Stimulated activated CD4-positive, alpha-beta T cell treated with anti-CD3 and anti-CD28 coated beads, Interleukin-2, amount 100 ng/mL, for 4 hours (primary cell): ENCODE results near the gene SEMA3D.

Experiments used
- DNase-seq: peaks from one replicate; pipeline ENCODE4 v3.0.0-alpha.2; 2020; ENCODE audit warnings: low read depth

Gene SEMA3D

DNA sequence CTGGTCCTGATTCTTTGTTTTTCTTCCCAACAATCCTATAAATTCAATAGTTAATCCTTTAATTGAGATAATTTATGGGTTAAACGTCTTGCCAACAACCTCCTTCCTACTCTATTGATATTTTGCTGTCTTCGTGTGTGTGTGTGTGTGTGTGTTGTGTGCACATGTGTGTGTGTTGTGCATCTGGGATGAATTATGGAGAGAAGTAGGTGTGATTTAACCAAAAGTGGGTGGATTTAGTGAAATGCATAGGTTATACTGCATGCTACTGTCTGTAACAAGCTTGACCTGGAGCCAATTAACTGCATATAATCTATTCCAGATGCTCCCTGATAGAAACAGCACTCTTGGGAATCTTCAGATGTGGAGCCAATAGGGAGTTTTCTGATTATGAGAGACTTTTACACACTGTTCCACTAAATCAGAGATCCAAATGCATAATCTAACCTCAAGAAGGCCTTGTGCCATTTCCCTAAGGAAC lies 61.2 kb downstream of the SEMA3D start:
- DNase-seq: no peak

GRCh38 chr7:85125176-85125575 lies 61.7 kb downstream of the SEMA3D start:
- DNase-seq: no peak

DNA sequence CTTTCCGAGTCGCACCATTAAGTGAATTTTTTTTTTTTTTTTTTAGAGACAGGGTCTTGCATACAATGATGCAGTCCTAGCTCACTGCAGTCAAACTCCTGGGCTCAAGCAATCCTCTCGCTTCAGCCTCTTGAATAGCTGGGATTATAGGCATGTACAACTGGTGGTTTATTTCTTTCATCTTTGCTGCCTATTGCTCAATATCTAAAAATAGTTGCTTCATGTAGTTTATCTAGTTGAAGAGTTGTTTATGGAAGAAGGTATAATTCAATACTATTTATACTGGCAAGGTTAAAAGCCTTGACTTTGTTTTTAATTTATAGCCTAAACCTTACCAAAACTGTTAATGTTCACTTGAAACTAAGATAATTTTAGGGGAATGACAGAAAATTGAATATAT lies 66.9 kb downstream of the SEMA3D start:
- no peak for DNase-seq

DNA sequence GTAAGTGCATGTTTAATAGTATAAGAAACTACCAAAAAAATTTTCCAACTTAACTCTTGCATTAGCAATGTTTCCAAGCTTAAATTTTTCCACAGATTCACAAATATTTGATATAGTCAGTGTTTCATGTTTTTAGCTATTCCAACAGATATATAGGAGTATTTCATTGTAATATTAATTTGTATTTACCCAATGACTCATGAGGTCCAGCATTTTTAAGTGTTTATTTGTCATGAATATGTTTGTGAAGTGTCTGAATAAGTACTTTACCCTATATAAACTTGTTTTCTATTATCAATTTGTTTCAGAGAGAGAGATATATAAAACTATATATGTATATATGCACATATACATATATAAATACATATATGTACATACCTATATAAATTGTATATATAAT lies 71.0 kb downstream of the SEMA3D start:
- DNase-seq: no peak

GRCh38 chr7:85115006-85115405 lies 71.8 kb downstream of the SEMA3D start:
- DNase-seq: no peak

- no peak for DNase-seq
Measured at GRCh38 chr7:85114342-85114741, 72.5 kb downstream of the SEMA3D start.

GRCh38 chr7:85111761-85112160 lies 75.1 kb downstream of the SEMA3D start:
- DNase-seq: no peak

GRCh38 chr7:85106719-85107118 lies 80.1 kb downstream of the SEMA3D start:
- DNase-seq: no peak

DNA sequence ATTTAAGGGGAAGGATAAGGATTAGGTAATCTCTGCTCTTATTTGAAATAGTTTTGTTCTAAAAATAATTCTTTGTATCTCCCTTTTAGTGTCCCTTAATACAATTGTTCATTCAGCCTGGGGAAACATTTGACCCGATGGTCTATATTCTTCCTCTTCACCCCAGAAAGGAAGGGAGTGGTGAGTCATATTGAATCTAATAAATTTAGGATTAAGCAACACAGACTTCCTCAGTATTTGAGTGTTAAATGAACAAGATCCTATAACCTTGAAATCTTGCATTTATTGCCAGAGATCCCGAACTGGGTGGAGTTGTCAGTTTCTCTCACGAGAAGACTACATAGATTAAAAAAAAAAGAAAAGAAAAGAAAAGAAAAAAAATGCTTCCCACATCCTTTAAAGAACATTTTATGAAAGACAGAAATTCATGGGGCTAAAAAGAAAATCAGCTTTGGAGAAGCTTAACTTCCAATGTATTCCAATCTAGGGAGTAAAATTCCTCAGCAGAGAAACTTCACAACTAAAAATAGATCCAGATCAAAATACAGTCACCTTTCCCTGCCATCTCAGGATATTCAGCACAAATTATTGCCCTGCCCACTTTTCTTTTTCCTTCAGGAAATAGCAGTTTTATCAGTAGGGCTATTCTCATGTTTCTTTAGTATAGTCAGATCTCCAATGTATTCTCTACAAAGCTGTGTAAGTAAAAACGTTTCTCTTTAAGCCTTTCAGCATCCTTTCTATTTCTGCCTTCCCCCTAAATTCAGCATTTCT lies 82.2 kb downstream of the SEMA3D start:
- DNase-seq: no peak

GRCh38 chr7:85103962-85104361 lies 82.9 kb downstream of the SEMA3D start:
- no peak for DNase-seq

- DNase-seq: no peak
Measured at GRCh38 chr7:85103357-85103756, 83.5 kb downstream of the SEMA3D start.

DNA sequence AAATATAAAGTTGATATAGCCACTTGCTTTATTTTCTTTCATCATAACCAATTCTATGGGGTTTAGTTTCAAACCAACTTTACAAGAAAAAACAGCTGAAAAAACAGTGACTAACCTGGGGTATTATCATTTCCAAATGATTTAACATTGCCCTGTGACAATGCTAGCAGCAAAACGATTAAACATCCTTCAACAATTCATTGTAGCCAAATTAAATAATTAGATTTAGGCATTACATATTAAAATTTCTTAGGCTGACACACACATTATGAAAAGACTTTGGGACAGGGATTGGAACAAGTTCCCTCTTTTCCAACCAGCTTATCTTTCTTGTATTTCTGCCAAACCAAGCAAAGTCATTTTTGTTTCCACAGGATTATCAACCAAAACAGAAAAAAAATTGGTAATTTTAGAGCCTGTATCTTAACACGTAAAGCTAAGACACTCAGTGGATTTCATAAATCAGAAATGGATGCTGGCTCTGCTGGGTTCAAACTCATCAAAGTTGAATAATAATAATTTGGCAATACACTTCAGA lies 84.0 kb downstream of the SEMA3D start:
- no peak for DNase-seq

DNA sequence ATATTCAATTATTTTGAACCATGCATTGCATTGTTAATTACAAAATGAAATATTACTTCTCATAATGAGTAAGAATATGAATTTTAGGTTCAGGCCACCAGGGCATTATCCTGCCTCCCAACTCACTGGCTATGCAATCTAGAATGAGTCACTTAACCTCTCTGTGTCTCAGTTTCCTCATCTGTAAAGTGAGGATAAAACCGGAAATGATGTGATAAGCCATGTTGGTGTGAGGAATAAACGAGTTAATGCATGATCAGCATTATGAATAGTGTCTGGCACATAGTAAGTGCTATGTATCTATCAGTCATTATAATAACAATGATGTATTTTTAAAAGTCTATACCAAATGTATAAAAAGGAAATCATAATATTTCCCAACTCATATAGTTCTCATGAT lies 85.5 kb downstream of the SEMA3D start:
- no peak for DNase-seq

- no peak for DNase-seq
Measured at GRCh38 chr7:85097844-85098243, 89.0 kb downstream of the SEMA3D start.

GRCh38 chr7:85095806-85096205 lies 91.0 kb downstream of the SEMA3D start:
- no peak for DNase-seq

GRCh38 chr7:85095366-85095765 lies 91.5 kb downstream of the SEMA3D start:
- DNase-seq: no peak

- no peak for DNase-seq
Measured at GRCh38 chr7:85094046-85094725, 92.7 kb downstream of the SEMA3D start.

DNA sequence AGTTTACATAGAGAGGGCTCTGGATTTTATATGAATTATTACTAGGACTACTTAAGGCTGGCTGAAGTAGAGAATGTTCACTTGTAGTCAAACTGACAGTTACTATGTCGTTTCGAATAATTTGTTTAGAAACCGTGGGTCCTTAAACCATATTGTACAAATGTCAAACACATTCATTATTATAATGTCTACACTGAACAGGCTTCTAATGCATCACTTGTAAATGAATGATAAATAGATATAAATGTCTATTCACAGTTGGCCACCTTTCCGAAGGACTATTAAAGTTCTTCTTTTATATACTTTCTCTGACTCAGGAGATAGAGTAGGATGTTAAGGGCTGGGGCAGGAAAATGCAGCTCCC lies 95.3 kb downstream of the SEMA3D start:
- DNase-seq: no peak

- no peak for DNase-seq
Measured at GRCh38 chr7:85090919-85091564, 95.8 kb downstream of the SEMA3D start.

- DNase-seq: no peak
Measured at GRCh38 chr7:85090143-85090542, 96.7 kb downstream of the SEMA3D start.

GRCh38 chr7:85081846-85082245 lies 105.0 kb downstream of the SEMA3D start:
- no peak for DNase-seq

DNA sequence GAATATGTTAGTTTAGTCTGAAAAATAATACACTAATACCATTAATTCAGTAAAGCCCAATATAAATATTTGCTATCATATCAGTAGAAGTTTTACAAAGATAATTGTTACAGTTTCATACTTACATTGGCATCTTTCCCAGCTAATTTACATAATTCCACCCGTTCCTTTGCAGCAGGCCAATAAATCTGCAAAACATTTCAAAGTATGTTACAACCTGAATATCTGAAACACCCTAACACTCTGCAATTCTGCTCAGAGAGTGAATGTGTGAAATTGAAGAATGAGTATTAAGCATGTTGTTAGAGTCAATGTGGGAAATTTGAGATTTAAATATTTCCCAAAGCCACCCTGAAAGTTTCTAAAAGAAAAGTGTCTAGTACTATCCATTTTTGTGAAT lies 105.5 kb downstream of the SEMA3D start:
- DNase-seq: no peak

GRCh38 chr7:85079434-85079833 lies 107.4 kb downstream of the SEMA3D start:
- DNase-seq: no peak
